NCI-H524 treated with DMSO at 0.1 percent for 48 hours (cell line): Measurements from ENCODE around the gene TMEM127.
"Not testable (repeated sequence)": the region's sequence is repeated elsewhere in the genome, so short reads cannot be mapped to it uniquely, and the experiment has no call there.

Source experiments
- DNase-seq: peaks from one replicate; lab custom pipeline; 2025; lab: John Stamatoyannopoulos, UW

TMEM127 gene

GRCh38 chr2:96265840-96266679, at the start of gene TMEM127, which contains the start of gene CIAO1:
Gene TMEM127 (minus strand): TSS chr2:96265997. CDS start chr2:96265381, 616 bp downstream.
Gene CIAO1 (plus strand): TSS chr2:96266225. CDS start chr2:96266351, 126 bp downstream.
- peak; percentile 93 for DNase-seq

- DNase-seq = no peak
Observed at GRCh38 chr2:96315005-96315399, 49.2 kb upstream of the TMEM127 start.

GRCh38 chr2:96308248-96308647, 42.5 kb upstream of the TMEM127 start:
- no peak for DNase-seq

- DNase-seq = no peak
Observed at GRCh38 chr2:96306370-96306769, 40.6 kb upstream of the TMEM127 start.

- no peak for DNase-seq
Observed at GRCh38 chr2:96305979-96306308, 40.1 kb upstream of the TMEM127 start.

- DNase-seq = peak; percentile 26
Observed at GRCh38 chr2:96305091-96305978, 39.5 kb upstream of the TMEM127 start, which contains the start of gene SNRNP200. Gene SNRNP200 (minus strand): TSS chr2:96305546. CDS start chr2:96305437, 109 bp downstream.

GRCh38 chr2:96304606-96305005, 38.8 kb upstream of the TMEM127 start:
- no peak for DNase-seq

- no peak for DNase-seq
Observed at GRCh38 chr2:96301865-96302264, 36.1 kb upstream of the TMEM127 start.

GRCh38 chr2:96296925-96297324, 31.1 kb upstream of the TMEM127 start:
- DNase-seq = no peak

- not testable (repeated sequence) for DNase-seq
Observed at GRCh38 chr2:96294271-96294670, 28.5 kb upstream of the TMEM127 start.

GRCh38 chr2:96291751-96292150, 26.0 kb upstream of the TMEM127 start:
- DNase-seq = no peak

GRCh38 chr2:96287273-96287856, 21.6 kb upstream of the TMEM127 start:
- DNase-seq = no peak

- DNase-seq = no peak
Observed at GRCh38 chr2:96276787-96277499, 11.1 kb upstream of the TMEM127 start.

GRCh38 chr2:96274355-96275056, 8.7 kb upstream of the TMEM127 start:
- no peak for DNase-seq

GRCh38 chr2:96273763-96274162, 8.0 kb upstream of the TMEM127 start:
- DNase-seq = no peak

GRCh38 chr2:96271995-96272394, 6.2 kb upstream of the TMEM127 start:
- no peak for DNase-seq

- no peak for DNase-seq
Observed at GRCh38 chr2:96267159-96267971, 1.6 kb upstream of the TMEM127 start.

- no peak for DNase-seq
Observed at GRCh38 chr2:96265349-96265839, 403 bp downstream of the TMEM127 start.

- DNase-seq = peak; percentile 53
Observed at GRCh38 chr2:96264656-96265348, 995 bp downstream of the TMEM127 start.
